HFFc6 (cell line): ENCODE measurements around the gene CADM4. TPM values are rescaled to one million over a fixed set of nuclear protein-coding genes. Genes with fewer than 3 reads are reported as not detected.

Experiments
- DNase-seq: peaks from one replicate; pipeline ENCODE4 v3.0.0-alpha.2; 2018
- H3K27ac Mint-ChIP-seq: 2 replicates; pipeline ENCODE4 v1.8.0; 2020; ENCODE audit warnings: mild to moderate bottlenecking, mixed read lengths
- H3K27me3 Mint-ChIP-seq: 2 replicates; pipeline ENCODE4 v1.8.0; 2021; ENCODE audit warnings: mild to moderate bottlenecking, moderate library complexity, mixed read lengths; ENCODE audit not compliant: insufficient read depth
- H3K36me3 Mint-ChIP-seq: 2 replicates; pipeline ENCODE4 v1.8.0; 2021; ENCODE audit warnings: low read depth, mixed read lengths
- H3K4me1 Mint-ChIP-seq: 2 replicates; pipeline ENCODE4 v1.8.0; 2020; ENCODE audit warnings: low read depth, mixed read lengths
- H3K4me3 Mint-ChIP-seq: 2 replicates; pipeline ENCODE4 v1.8.0; 2020; ENCODE audit warnings: mild to moderate bottlenecking, moderate library complexity, mixed read lengths
- H3K9me3 Mint-ChIP-seq: 2 replicates; pipeline ENCODE4 v1.8.0; 2020; ENCODE audit warnings: mild to moderate bottlenecking, mixed read lengths
- total RNA-seq, 6 experiments: library from RNA; stranded (reverse); fragmentation: NEBNext Ultra II Directional; extraction: Animal tissue kit (Norgen Biotek cat#: 25700); gene quantifications; 2 replicates in 1 of 6; 3 replicates in 5 of 6; pipeline ENCODE4 v1.2.3, GENCODE V29; 2021
- TF ChIP-seq, protein P1 (sequence below): fragments of 200-600 bp; sonication (generic); IDR thresholded peaks from 2 replicates; pipeline ENCODE4 v1.5.0; 2021; ENCODE audit warnings: antibody characterized with exemption, mild to moderate bottlenecking

CADM4 gene
- total RNA-seq, 6 experiments from 2014 or later = 0.43 to 1.3 (median 0.82) TPM

DNA sequence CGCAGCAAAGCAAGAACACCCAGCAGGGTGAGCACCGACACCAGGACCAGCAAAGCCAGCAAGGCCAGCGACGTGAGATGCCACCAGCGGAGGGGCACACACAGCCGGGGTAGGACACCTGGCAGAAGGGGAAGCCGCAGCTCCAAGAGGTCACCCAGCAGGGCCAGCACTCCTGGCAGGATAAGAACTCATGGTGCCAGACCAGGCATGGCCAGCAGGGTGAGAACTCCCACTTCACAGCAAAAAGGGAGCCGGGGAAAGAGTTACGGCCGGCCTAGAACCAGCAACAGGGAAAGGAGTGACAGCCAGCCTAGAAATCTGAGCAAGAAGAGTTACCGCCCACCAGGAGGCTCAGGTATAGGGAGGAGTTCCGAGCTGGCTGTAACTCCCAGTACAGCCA is 27.3 kb downstream of the CADM4 start:
- Mint-ChIP-seq H3K4me1 (peaks cover 12% of the 10 kb centered on the region), H3K4me3 (no peak overlapping the region), H3K27me3 (no peaks in the 10 kb centered on the region; the same call in 1 of the 2 replicates), H3K9me3 (no peaks in the 10 kb centered on the region), H3K36me3 (peaks cover 19% of the 10 kb centered on the region), H3K27ac (no peak overlapping the region)
- TF ChIP-seq, protein P1, sequence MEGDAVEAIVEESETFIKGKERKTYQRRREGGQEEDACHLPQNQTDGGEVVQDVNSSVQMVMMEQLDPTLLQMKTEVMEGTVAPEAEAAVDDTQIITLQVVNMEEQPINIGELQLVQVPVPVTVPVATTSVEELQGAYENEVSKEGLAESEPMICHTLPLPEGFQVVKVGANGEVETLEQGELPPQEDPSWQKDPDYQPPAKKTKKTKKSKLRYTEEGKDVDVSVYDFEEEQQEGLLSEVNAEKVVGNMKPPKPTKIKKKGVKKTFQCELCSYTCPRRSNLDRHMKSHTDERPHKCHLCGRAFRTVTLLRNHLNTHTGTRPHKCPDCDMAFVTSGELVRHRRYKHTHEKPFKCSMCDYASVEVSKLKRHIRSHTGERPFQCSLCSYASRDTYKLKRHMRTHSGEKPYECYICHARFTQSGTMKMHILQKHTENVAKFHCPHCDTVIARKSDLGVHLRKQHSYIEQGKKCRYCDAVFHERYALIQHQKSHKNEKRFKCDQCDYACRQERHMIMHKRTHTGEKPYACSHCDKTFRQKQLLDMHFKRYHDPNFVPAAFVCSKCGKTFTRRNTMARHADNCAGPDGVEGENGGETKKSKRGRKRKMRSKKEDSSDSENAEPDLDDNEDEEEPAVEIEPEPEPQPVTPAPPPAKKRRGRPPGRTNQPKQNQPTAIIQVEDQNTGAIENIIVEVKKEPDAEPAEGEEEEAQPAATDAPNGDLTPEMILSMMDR = 0 out of 2 replicates have a peak, but pooled peaks have one; percentile 22
- DNase-seq = no peak

DNA sequence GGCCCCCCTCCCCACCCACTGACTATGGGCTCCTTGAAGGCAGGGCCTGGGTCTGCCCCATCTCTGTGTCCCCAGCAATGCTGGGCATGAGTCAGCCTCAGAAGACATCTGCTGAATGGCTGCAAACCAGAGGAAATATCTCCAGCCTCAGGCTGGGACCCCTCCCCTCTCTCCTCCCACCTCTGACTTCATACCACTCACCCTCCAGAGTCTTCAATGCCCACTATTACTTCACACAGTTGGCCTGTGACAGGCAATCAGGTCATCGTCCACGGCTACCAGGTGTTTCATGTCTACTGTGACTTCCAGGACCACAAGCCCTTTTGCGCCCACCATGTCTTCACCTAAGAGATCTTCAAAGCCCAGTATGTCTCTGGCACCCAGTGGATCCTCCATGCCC is 27.9 kb downstream of the CADM4 start, which contains the start of gene SRRM5:
Gene SRRM5, plus strand, starts transcription at position 301 of the 400 bp plus-strand sequence. Its CDS starts 34 bp downstream, at position 335.
- Mint-ChIP-seq H3K4me3 (no peak within 1 kb of the TSS), H3K9me3 (no peaks in the 10 kb centered on the region), H3K27me3 (no peaks in the 10 kb centered on the region; the same call in 1 of the 2 replicates), H3K4me1 (peaks cover 12% of the 10 kb centered on the region), H3K36me3 (peaks cover 19% of the 10 kb centered on the region), H3K27ac (peak within 1 kb of the TSS; percentile 38; the same call in 1 of the 2 replicates)
- no peak for DNase-seq
- TF ChIP-seq, protein P1 = no peak

DNA sequence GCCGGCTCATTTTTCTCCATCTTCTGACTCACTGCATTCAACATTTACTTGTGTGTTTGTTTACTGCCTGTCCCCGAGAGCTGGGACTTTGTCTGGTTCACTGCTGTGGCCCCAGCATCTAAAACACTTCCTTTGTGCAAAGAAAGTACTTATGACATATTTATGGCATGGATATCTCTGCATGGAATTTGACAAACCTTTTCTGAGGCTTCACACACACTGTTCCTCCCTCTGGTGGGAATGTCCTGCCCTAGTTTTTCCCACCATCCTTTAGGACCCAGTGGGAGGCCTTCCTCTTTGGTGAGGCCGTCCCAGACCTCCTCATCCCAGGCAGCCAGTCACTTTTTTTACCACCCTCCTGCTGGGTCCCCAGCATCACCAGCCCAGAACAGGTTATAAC is 29.2 kb downstream of the CADM4 start:
- DNase-seq = peak; percentile 11
- peaks cover 19% of the 10 kb centered on the region for H3K36me3 Mint-ChIP-seq
- H3K27me3 Mint-ChIP-seq = peaks cover under 1% of the 10 kb centered on the region; the same call in 1 of the 2 replicates
- H3K9me3 Mint-ChIP-seq = no peaks in the 10 kb centered on the region
- H3K4me1 Mint-ChIP-seq = peaks cover 12% of the 10 kb centered on the region
- H3K27ac Mint-ChIP-seq = peak overlapping the region; percentile 38
- no peak overlapping the region for H3K4me3 Mint-ChIP-seq
- TF ChIP-seq, protein P1 = no peak

DNA sequence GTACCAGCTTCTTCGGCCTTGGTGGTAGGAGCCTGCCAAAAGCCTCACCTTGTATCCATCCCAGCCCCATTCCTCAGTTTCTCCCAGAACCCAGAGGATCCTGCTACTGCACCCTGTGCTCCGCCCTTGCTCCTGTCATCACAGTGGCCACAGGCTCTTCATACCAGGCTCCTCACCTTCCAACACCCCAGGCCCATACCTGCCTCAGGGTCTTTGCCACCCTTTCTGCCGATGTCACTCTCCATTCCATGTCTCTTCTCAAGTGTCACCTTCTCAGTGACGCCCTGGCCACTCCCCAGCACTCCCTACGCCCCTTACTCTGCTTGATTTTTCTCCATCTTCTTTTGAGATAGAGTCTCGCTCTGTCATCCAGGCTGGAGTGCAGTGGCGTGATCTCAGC is 29.8 kb downstream of the CADM4 start:
- TF ChIP-seq, protein P1 = no peak
- DNase-seq = no peak
- Mint-ChIP-seq H3K27me3 (peaks cover 1% of the 10 kb centered on the region; the same call in 1 of the 2 replicates), H3K4me3 (no peak overlapping the region), H3K27ac (no peak overlapping the region), H3K9me3 (no peaks in the 10 kb centered on the region), H3K36me3 (peaks cover 19% of the 10 kb centered on the region), H3K4me1 (peaks cover 12% of the 10 kb centered on the region)

DNA sequence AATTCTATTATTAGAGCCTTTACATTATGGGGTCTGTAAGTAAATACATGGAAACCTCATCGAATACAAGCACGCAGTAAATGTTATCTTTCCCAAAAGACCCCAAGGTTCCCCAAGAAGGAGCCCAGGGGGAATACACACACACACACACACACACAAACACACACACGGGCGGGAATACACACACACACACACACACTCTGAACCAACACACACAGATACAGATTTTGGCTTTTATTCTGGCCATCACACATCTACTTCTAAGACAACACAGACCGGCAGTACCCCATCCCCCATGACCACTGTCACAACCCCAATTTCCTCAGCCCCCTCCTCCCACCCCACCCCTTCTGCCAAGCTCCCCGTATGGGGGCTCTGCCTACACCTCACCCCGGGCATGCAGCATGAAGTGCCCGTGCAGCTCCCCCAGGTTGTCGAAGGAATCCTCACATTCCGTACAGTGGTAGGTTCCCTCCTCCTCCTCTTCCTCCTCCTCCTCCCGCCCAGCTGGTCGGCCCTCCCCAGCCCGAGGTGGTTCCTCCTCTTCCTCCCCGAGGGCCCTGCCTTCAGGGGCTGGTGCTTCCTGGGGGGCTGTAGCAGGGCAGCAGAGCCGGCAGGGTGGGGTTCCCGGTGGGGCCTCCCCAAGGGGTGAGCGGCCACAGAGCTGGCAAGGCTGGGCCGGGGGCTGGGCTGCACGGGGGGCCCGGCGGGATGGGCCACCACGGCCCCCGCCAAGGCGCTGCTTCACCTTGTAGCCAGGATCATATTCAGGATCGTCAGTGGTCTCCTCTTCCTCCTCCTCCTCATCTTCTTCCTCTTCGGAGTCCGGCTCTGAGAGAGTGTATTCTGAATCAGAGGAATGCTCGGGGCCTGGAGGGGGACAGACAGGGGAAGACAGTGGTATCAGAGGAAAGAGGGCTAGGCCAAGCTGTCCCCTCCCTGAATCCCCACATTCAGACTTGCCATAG is 32.1 kb downstream of the CADM4 start:
- H3K4me3 Mint-ChIP-seq = no peak overlapping the region
- TF ChIP-seq, protein P1 = no peak
- DNase-seq = no peak
- H3K36me3 Mint-ChIP-seq = peaks cover 8% of the 10 kb centered on the region
- peaks cover 12% of the 10 kb centered on the region for H3K4me1 Mint-ChIP-seq
- no peak overlapping the region; the same call in 1 of the 2 replicates for H3K27ac Mint-ChIP-seq
- H3K9me3 Mint-ChIP-seq = no peaks in the 10 kb centered on the region
- peaks cover 5% of the 10 kb centered on the region for H3K27me3 Mint-ChIP-seq
